HepG2 (cell line): ENCODE results near the gene DUS1L. TPM values are rescaled to one million over a fixed set of nuclear protein-coding genes. Genes with fewer than 3 reads are reported as not detected.

ENCODE experiments used
- AGO2 ChIP-seq: fragments of 200-400 bp; formaldehyde crosslinking; optimal IDR thresholded peaks from 2 replicates; pipeline ENCODE3; 2017; ENCODE audit warnings: mild to moderate bottlenecking, low read depth, low read length, moderate library complexity
- ARHGAP35 ChIP-seq: sonication (generic); formaldehyde crosslinking; IDR thresholded peaks from 2 replicates; pipeline ENCODE4 v1.9.0; 2022; ENCODE audit warnings: mild to moderate bottlenecking, inconsistent platforms, moderate library complexity, missing genetic modification reagents, borderline replicate concordance
- EEA1 ChIP-seq: sonication (generic); formaldehyde crosslinking; IDR thresholded peaks from 2 replicates; pipeline ENCODE4 v1.5.1; 2020; ENCODE audit warnings: mild to moderate bottlenecking, missing genetic modification reagents, borderline replicate concordance
- HNF1B ChIP-seq: sonication (generic); formaldehyde crosslinking; IDR thresholded peaks from 2 replicates; pipeline ENCODE4 v1.5.1; 2020; ENCODE audit warnings: mild to moderate bottlenecking, moderate library complexity, missing genetic modification reagents
- HNF4A ChIP-seq: sonication (generic); formaldehyde crosslinking; IDR thresholded peaks from 2 replicates; pipeline ENCODE4 v1.4.0; 2020; ENCODE audit warnings: missing genetic modification reagents
- JUND ChIP-seq: sonication (generic); formaldehyde crosslinking; IDR thresholded peaks from 2 replicates; pipeline ENCODE4 v1.8.0; 2022; ENCODE audit warnings: mild to moderate bottlenecking, missing genetic modification reagents
- MIER2 ChIP-seq: IDR thresholded peaks from 2 replicates; pipeline ENCODE4 v1.6.1; 2016; ENCODE audit warnings: missing biosample characterization, missing genetic modification reagents
- MIER3 ChIP-seq: IDR thresholded peaks from 2 replicates; pipeline ENCODE4 v1.6.1; 2016; ENCODE audit warnings: missing compliant biosample characterization, borderline replicate concordance
- MNT ChIP-seq: fragments of 450-650 bp; IDR thresholded peaks from 2 replicates; pipeline ENCODE4 v1.6.1; 2016
- NFIB ChIP-seq: sonication (generic); formaldehyde crosslinking; IDR thresholded peaks from 2 replicates; pipeline ENCODE4 v1.9.0; 2021; ENCODE audit warnings: missing genetic modification reagents, mild to moderate bottlenecking, borderline replicate concordance
- NFKB2 ChIP-seq: sonication (generic); formaldehyde crosslinking; IDR thresholded peaks from 2 replicates; pipeline ENCODE4 v1.4.0; 2020; ENCODE audit warnings: missing genetic modification reagents, borderline replicate concordance
- NR2F2 ChIP-seq: IDR thresholded peaks from 2 replicates; pipeline ENCODE4 v1.6.1; 2012; ENCODE audit warnings: low read depth, inconsistent platforms, borderline replicate concordance
- RAD21 ChIP-seq: fragments of 450-650 bp; formaldehyde crosslinking; IDR thresholded peaks from 2 replicates; pipeline ENCODE4 v1.5.0; 2020; ENCODE audit warnings: mild to moderate bottlenecking
- RARG ChIP-seq: sonication (generic); formaldehyde crosslinking; IDR thresholded peaks from 2 replicates; pipeline ENCODE4 v1.4.0; 2020; ENCODE audit warnings: low read depth, mild to moderate bottlenecking, missing genetic modification reagents
- RCOR2 ChIP-seq: IDR thresholded peaks from 2 replicates; pipeline ENCODE4 v1.6.1; 2016; ENCODE audit warnings: missing biosample characterization, missing genetic modification reagents
- ZC3H13 ChIP-seq: sonication (generic); formaldehyde crosslinking; IDR thresholded peaks from 2 replicates; pipeline ENCODE4 v1.8.1; 2023; ENCODE audit warnings: mild to moderate bottlenecking, missing genetic modification reagents, moderate library complexity
- ZNF335 ChIP-seq: sonication (generic); formaldehyde crosslinking; IDR thresholded peaks from 2 replicates; pipeline ENCODE4 v1.4.0; 2020; ENCODE audit warnings: missing genetic modification reagents
- ZNF512B ChIP-seq: sonication (generic); formaldehyde crosslinking; IDR thresholded peaks from 2 replicates; pipeline ENCODE4 v1.5.1; 2020; ENCODE audit warnings: missing genetic modification reagents, mild to moderate bottlenecking, borderline replicate concordance
- ZSCAN31 ChIP-seq: sonication (generic); formaldehyde crosslinking; IDR thresholded peaks from 2 replicates; pipeline ENCODE4 v1.5.0; 2020; ENCODE audit warnings: low read depth, mild to moderate bottlenecking, missing genetic modification reagents
- polyA plus RNA-seq, 8 experiments: library from polyadenylated mRNA; depleted of rRNA in 3 of 8; stranded (reverse) in 7 of 8; unstranded in 1 of 8; fragments of >200 nt; fragmentation: Illumina TruSeq in 4 of 8; extraction: Trizol in 4 of 8; gene quantifications; 2 replicates each; pipeline versions ENCODE4 v1.2.1 to v1.2.3, GENCODE V29; 2011 to 2016; ENCODE audit warnings: low read depth in 4 of 8, missing spikeins in 1 of 8, mixed read lengths in 1 of 8; ENCODE audit not compliant: insufficient read depth in 1 of 8
- total RNA-seq, 5 experiments: library from RNA; depleted of rRNA; stranded (reverse); fragments of >200 nt; fragmentation: Illumina TruSeq; extraction: Trizol; gene quantifications; 2 replicates each; pipeline ENCODE4 v1.2.3, GENCODE V29; 2016; ENCODE audit warnings: low read depth in 1 of 5
- TF ChIP-seq, protein P1 (sequence below): sonication (generic); formaldehyde crosslinking; IDR thresholded peaks from 2 replicates; pipeline ENCODE4 v1.4.0; 2020; ENCODE audit warnings: mild to moderate bottlenecking, missing genetic modification reagents

Gene DUS1L
- total and polyA plus RNA-seq, 2 of the 13 experiments (the other 11 are each of a cell fraction or from before 2014, with no cell fraction given): 81.0 to 109 TPM

- peak; percentile 19; the same call in 1 of the 2 replicates for TF ChIP-seq ZNF335 (CRISPR knock-in tag)
- TF ChIP-seq HNF4A (CRISPR knock-in tag): peak; percentile 74
- peak; percentile 69; the same call in 1 of the 2 replicates for TF ChIP-seq ZC3H13 (CRISPR knock-in tag)
- TF ChIP-seq RCOR2 (CRISPR knock-in tag): no peak; the same call in 1 of the 2 replicates
- peak; percentile 87; the same call in 1 of the 2 replicates for TF ChIP-seq MIER3 (CRISPR knock-in tag)
- no peak for TF ChIP-seq RARG (CRISPR knock-in tag)
- TF ChIP-seq, protein P1, sequence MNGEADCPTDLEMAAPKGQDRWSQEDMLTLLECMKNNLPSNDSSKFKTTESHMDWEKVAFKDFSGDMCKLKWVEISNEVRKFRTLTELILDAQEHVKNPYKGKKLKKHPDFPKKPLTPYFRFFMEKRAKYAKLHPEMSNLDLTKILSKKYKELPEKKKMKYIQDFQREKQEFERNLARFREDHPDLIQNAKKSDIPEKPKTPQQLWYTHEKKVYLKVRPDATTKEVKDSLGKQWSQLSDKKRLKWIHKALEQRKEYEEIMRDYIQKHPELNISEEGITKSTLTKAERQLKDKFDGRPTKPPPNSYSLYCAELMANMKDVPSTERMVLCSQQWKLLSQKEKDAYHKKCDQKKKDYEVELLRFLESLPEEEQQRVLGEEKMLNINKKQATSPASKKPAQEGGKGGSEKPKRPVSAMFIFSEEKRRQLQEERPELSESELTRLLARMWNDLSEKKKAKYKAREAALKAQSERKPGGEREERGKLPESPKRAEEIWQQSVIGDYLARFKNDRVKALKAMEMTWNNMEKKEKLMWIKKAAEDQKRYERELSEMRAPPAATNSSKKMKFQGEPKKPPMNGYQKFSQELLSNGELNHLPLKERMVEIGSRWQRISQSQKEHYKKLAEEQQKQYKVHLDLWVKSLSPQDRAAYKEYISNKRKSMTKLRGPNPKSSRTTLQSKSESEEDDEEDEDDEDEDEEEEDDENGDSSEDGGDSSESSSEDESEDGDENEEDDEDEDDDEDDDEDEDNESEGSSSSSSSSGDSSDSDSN (CRISPR knock-in tag): peak; percentile 76; the same call in 1 of the 2 replicates
- TF ChIP-seq ARHGAP35 (CRISPR knock-in tag): no peak
- no peak for TF ChIP-seq RAD21 (CRISPR knock-in tag)
- TF ChIP-seq NR2F2: no peak
- no peak for TF ChIP-seq JUND
- peak; percentile 64; the same call in 1 of the 2 replicates for TF ChIP-seq HNF1B (CRISPR knock-in tag)
- peak; percentile 89 for TF ChIP-seq AGO2
- no peak; the same call in 1 of the 2 replicates for TF ChIP-seq EEA1 (CRISPR knock-in tag)
- peak; percentile 31; the same call in 1 of the 2 replicates for TF ChIP-seq ZNF512B (CRISPR knock-in tag)
- peak; percentile 95 for TF ChIP-seq ZSCAN31 (CRISPR knock-in tag)
- TF ChIP-seq MNT: peak; percentile 24; the same call in 1 of the 2 replicates
- peak; percentile 45; the same call in 1 of the 2 replicates for TF ChIP-seq NFKB2
- TF ChIP-seq MIER2: peak; percentile 57; the same call in 1 of the 2 replicates
- no peak for TF ChIP-seq NFIB
Measured at GRCh38 chr17:82101767-82102679, 36.4 kb upstream of the DUS1L start (continued).
